SHP77 (cell line): ENCODE results near the gene RALA.

Experiments
- DNase-seq, 2 experiments: peaks; one replicate each; lab custom pipeline; 2025; lab: John Stamatoyannopoulos, UW

Gene RALA

DNA sequence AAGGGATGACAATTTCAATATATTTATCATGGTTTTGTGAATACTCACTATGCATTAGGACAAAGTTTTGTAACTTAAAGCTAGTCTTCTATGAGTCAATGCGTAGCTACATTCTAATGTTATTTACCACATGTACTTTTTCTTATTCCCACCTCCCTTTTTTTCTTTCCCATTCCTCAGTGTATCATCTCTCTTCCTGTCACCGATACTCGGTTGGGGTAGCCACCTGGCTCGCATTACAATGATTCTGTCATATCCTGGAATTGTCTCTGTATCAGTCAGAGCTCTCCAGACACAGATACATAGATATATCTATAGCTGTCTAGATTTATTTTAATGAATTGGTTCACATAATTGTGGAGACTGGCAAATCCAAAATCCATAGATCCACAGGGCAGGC, 9.8 kb upstream of the RALA start:
- no peak for DNase-seq

DNA sequence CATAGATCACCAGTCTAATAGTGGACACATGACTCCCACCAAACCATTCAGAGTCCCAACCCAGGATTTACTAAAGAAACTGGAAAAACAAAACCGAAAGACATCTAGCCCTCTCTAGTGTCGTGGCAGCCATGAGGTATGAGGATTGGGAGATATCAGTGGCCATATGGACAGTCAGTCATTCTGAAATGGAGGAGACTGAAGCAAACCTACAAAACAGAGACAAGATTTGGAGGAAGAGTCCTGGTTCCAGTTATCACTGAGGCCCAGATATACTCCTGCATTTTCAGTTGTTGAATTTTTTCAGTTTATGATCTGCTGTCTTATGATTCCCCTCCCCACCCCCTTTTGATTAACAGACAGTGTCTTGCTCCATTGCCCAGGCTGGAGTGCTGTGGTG, 9.1 kb upstream of the RALA start:
- DNase-seq = no peak

DNA sequence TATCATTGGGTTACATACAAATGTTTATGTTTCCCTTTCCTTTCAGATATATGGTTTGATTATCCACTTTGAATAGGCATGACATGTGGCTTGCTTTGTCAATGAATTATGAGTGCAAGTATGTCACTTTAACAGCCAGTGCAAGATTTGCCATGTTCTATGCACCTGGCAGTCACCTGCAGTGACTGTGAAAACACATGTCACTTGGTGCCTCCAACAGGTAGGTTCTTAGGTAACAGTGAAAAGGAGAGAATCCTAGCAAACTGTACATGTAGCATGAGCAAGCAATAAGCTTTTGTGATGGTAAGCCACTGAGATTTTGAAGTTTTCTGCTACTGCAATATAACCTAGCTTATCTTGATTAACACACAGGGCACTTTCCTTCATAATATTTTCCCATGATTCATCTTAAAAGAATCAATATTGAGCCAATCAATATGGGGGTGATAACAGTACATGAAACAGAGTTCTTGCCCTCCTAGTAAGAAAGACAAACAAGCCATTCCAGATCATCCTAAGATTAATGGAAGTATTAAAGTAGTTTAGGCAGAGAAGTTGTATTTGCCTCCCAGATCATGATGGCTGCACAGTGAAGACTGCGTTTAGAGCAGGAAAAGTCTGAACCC, 7.9 kb upstream of the RALA start:
- no peak for DNase-seq

DNA sequence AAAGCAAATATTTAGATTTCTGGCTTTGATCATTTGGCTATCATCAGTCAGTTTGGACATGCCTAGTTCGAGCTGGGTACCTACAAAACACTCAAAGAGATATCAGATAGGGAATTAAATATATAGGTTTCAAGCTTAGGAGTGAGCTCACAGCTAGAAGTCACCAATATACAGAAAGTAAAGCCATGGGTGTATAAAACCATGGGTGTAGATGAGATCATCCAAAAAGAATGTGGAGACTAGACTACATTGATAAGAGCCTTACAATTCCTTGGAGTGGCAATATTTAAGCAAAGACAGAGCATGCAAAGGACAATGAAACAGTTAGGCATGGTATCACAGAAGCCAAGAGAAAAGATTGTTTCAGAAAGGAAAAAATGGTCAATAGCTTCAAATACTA, 7.2 kb upstream of the RALA start:
- DNase-seq = no peak

DNA sequence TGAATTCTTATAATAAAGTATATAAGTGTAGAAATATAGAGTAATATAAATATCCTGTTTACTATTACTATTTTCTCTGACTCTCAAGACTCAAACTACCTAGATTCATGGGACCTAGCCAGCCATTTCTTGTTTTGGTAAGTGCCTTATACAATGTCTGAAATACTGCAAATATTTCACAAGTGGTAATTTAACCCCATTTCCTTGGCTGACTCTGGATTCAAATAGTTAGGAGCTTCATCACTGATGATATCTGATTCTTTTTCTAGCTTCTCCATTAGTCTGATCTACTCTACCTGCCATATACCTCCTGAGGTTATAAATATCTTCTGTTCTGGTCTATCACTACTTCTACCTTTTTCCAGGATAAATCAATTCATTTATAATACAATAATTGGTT, 6.4 kb upstream of the RALA start:
- DNase-seq = no peak

DNA sequence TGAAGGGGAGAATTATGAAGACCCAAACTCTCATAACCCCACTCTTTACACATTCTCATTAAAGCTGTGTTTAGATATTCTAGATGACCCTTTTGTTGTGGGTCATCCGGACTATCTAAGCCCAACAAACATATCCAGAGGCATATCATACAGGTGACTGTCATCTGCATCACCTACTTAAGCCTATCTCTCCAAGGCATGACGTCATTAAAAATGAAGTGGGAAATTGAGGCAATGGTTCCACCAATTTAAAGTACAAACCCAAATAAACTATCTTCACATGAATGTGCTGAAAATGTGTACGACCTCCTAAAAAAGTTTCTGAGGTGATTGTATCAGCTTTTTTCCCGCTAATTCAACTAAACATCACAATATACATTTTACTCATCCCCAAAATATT, 4.5 kb upstream of the RALA start:
- no peak for DNase-seq

DNA sequence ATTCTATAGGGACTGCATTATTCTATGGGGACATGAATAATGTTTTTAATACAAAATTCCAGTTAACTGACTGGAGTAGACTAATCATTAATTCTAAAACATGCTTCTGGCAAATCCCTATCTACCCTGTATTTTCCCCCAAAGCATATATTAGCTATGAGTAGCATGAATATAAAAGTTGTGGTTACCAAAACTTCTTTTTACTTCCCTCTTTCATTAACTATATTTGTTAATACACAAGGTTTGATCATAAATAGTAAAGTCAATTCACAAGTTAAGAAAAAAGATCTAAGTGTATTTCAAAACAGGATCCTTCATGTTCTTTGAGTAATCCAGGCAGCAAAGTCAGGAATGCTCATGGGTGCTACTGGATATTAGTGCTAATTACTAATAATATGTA, 2.9 kb upstream of the RALA start:
- no peak for DNase-seq

DNA sequence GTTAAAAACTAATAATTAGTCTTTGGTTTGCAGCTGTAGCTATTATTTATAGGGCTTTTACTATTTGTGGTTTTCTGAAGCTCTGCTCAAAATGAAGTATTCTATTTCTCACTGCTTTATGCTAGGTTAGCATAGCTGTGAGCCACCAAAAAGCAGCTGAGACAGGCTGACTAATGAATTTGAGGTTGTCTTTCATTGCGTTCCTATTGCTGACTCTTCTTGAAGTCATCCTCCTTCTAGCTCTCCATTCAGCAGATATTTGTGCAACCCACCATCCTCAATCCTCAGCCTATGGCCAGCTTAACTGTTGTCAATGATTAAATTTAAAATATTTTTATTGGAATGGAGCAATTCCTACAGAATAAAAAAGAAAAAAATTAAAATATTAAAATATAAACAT, 2.1 kb upstream of the RALA start:
- no peak for DNase-seq

DNA sequence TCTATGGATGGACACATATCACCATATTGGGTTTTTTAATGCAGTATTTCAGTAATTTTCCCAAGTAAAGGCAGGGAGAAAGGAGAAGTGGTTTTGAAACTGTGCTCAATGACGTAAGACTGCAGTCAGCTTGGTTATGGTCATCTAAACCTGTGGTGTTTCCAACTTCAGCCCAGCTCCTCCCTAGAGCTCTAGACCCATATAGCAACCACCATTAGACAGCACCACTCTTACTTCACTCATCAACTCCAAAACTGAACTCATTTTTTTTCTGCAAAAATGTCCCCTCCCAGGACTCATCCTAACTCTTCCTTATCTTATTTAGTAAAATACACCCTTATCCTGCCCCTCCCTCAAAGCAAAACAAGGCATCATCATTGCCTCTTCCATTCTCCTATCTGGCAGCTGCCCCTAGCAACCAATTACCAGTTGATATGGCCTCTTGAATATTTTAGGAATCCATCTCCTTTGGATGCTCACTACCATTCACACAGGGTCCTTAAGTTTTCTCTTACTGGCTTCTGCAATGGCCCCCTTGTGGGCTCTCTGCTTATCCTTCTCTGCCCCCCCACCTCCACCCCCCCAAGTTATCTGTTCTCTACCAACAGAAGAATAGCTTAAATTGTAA, 1.5 kb upstream of the RALA start:
- no peak for DNase-seq

DNA sequence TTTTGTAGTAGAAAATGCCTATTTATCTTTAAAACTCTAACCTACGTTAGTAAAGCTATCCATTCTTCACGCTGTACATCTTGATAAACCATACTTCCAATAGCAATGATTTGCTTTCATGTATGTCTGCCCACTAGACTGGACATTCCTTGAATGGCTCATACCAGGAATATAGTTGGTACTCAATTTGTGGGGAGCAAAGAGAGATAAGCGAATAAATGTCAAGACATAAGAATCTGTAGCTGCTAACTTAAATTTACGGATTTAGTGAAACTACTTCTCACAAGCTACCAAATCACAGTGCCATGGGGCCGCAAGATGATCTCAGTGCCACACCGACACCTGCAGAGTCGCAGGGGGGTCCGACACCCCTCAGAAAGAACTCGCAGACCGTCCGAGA, 763 bp upstream of the RALA start:
- no peak for DNase-seq

DNA sequence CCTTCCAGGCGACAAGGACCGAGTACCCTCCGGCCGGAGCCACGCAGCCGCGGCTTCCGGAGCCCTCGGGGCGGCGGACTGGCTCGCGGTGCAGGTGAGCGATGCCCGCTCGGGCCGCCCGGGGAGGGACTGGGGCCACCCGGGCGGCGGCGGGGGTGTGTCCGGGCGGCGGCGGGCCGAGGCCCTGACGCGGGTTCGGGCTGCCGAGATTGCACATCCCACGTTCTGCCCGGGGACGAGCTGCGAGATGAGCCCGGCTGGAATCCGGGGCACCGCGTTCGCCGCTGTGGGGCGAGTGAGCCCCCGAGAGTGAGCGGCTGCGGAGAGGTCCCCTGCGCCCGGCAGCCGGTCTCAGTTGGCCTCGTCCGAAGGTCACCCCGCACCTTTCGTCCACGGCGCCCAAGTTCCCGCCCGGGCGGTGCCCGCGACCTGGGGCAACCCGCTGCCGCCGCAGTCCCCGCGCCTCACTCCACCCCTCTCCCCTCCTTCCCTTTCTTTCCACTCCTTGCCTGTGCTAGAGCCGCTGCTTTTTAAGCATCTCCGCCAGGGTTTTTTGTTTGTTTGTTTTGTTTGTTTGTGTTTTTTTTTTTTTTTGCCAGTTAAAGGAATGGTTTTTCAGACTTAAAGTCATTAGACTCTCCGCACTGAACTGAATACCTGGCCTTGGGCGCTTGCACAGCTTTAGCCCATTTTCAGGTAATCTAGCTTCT, 515 bp downstream of the RALA start:
- no peak for DNase-seq

DNA sequence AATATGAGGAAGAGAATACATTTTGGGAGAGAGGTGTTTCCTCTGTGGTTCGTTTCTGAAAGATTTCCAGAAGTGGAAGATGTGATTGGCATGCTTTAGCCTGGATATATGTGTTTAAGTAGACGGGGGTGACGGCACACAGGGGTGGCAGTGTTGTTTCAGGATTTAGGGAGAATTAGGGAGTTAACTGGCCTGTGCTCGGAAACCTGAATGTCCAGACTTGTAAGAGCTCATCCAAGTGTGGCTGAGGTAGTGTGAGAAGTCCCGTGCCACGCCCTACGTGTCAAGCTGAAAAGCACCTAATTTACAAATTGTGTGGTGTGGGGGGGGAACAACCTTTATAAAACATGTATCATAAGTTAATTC, 1.1 kb downstream of the RALA start:
- DNase-seq = no peak

DNA sequence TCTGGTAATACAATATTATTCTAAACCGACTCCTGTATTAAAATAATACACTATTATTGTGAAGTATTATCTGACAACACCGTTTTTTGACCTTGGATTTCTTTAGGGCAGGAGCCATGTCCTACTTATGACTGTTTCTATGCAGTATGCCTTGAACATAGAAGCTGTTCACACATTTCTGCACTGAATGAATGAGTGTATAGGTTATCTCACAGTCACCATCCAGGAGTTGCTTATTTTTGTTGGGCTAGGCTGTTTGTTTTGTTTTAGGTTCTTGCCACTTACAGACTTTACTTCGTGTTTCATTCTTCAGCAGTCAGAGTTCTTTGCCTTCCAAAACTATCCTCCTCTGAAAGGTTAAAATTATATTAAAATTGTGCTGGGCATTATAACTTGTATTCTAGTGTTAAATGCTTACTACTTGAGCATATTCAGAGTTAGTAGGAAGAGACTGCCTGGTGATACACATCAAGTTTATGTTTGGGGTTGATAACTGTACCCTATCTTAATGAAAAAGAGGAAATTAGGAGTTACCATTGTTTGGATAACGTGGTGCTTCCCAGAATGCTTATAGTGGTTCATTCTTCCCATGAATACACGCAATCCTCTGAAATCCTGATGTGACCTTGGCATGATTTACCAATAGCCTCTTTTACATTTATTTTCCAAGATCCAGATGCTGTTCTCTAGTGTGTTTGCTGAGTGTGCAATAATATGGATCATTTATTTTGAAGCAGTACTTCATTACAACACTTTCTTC, 1.7 kb downstream of the RALA start:
- no peak for DNase-seq

DNA sequence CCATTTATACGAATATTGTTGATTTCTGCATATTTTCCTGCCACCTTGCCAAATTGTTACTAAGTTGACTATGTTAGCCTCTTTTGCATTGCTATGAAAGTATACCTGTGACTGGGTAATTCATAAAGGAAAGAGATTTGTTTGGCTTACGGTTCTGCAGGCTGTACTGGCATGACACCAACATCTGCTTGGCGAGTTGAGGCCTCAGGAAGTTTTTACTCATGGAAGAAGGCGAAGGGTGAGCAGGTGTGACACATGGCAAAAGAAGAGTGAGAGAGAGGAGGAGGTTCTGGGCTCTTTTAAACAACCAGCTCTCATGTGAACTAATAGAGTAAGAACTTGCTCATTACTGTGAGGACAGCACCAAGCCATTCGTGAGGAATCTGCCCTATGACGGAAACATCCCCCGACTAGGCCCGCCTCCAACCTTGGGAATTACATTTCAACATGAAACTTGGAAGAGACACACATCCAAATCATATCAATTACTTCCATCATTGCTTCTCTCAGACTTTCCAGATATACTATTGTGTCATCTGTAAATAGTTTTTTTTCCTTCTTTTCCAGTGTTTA, 8.4 kb downstream of the RALA start:
- DNase-seq = no peak

DNA sequence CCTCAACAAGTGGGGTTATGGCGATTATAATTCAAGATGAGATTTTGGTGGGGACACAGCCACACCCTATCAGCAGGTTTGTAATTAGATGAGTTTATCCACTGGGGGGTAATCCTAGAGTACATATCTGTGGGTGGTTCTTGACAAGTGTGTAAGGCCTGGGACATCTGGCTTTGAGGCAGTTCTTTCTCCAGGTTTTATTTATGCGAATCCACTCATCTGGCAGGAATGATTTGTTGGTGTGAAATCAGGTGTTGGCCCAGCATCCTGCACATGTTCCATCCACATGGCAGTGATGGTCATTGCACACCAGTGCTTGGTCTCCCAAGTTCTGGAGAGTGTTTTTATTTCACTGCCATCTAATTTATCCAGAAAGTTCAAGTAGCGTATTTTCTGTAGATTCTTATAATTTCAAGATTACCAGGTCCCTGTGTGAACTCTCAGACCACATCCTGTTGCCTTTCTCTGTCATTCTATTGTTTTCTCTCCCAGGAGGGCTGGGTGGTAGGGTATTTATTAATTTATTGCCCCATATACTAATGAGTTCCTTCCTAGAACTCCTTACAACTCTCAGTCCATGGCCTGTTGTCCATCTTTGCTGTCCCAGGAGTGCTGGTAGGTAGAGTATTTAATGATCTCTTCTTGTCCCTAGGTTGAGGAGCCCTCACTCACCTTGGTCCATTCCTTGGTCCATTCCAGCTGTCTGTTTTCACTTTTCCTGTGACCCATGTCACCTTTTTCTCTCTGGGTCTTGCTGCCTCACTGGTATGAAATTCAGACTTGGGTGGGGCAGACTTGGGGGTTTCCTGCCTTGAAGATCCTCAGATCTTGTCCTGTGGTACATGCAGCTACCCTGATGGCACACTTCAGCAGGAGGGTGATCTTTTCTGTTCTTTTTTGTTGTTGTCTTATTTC, 10.4 kb downstream of the RALA start:
- DNase-seq = no peak

DNA sequence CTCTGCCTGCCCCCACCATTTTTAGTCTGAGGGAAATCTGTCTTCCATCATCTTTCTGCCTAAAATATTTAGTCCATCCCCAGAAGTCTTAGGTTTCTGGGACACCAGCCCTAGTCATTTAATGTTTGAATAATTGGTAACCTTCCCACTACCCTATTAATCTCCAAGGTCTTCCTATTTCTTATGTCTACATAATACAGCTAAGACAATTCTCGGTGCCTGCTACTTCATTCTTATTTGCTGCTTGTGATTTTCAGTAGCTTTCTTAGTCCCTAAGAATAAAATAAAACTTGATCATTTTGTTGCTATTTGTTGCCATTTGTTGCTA, 11.1 kb downstream of the RALA start:
- DNase-seq = no peak

DNA sequence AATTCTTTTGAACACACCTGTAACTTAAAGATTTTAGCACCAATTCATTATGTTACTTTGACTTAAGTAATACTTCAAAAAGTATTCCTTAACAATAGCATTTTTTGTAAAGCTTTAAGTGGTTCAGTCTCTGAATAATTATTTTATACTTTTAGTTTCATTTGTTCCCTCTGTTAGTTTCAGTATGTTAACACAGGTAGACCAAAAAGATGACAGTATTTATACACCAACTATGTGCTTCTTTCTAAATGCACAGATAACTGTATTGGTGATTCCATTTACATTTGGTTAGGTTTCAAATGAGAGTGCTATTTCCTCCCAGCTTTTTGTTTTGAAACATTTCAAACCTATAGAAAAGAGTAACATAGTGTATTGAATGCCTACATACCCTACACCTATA, 14.0 kb downstream of the RALA start:
- DNase-seq = no peak

DNA sequence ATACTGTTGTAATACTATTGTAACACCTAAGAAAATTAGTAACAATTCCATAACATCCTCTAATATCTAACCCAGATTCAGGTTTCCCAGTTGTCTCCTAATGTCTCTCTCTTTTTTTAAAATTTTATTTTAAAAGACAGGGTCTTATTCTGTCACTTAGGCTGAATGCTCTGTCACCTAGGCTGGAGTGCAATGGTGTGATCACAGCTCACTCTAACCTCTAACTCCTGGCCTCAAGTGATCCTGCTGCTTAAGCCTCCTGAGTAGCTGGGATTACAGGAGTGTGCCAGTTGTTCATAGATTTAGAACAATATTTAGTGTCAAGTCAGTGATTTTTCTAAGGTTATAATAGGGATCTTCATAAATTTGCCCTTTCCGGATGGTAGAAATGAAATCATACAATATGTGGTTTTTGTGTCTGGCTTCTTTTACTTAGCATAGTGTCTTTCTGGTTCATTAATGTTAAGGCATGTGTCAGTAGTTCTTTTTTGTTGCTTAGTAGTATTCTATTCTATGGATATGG, 14.7 kb downstream of the RALA start:
- DNase-seq = no peak

DNA sequence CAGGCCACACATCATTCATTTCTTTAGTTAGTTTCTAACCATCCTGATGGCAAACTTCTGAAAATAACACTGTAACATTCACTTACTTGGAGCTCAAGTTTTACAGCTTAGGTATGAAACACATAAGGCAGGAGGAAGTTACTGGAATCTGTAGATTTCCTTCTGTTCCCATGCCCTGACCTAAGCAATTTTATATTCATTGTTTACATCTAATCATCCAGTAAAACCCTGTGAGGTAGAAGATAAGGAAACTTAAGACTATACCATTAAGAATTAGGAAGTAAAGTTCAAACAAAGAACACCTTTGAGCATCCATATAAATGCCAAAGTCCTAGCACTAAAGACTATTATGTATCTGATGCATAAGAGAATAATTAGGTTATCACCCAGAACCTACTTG, 19.5 kb downstream of the RALA start:
- no peak for DNase-seq

DNA sequence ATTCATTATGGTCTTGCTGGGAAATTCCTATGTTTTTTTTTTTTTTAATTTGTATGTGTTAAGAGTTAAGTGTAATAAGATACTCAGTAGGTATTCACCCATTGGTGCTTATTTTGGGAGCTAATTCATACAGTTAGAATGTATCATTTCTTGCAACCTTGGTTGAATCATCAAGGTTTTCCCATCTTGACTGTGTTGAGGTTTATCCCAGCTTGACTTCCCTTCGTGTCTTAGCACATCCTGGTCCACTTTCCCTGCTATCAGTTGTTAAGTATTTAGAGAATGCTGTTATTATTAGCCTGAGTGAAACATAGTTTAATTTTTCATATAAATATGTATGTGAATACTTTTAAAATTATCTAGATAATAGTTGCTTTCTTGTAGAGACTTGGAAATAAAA, 20.8 kb downstream of the RALA start:
- DNase-seq = no peak
